ENCODE data around the gene HECTD3. TPM values are rescaled to one million over a fixed set of nuclear protein-coding genes. Genes with fewer than 3 reads are reported as not detected.

Gene HECTD3
- 28.5 and 161 TPM in 2 replicates for total RNA-seq (ENCODE audit: low replicate concordance)

DNA sequence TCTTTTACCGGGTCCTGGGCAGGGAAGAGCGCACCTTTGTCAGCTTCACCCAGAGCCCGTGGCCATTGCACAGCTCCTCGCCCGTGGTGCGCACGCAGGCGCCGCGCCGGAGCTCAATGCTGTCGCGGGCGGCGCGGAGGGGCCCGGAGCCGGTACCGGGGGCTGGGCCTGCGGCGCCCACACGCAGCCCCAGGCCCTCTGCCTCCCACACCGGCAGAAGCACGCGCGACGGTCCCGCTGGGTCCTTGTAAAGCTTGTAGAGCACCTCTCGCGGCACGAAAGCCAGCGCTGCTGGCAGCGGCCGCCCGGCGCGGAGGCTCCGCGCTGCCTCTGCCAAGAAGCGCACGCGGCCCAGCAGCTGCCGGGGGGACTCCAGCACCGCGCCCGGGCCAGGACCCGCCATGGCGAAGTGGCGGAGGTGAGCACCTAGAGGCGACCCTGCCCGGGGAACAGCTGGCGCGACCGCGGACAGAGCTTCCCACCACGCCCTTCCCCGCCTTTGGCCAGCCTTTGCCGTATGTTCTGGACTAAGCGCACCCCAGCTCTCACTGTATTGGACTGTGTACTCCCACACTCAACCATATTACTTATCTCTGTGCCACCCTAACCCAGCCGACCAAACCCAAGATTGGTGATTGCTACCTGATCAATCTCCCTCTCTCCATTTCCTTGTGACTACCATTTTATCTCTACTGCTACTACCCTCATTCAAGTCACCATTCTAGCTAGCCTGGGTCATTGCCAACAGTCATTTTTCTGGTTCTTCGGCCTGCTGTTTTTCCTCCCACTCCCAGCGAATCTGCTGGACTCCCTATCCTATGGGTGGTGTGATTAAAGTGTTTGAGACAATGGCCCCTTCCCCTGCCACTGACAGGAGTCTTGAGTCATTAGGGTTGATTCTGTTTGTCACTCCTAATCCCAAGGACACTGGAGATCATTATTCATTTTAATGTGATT lies at the start of gene HECTD3:
Gene HECTD3 (minus strand): TSS at position 470 of the 957 bp plus-strand sequence. CDS start 67 bp downstream, at position 403.
- peak; percentile 74 for DNase-seq (ENCODE audit: low read depth)
- TF ChIP-seq CTCF (IDR thresholded peaks at IDR 0.05; ENCODE audit: insufficient read depth, low read length) = no peak

DNA sequence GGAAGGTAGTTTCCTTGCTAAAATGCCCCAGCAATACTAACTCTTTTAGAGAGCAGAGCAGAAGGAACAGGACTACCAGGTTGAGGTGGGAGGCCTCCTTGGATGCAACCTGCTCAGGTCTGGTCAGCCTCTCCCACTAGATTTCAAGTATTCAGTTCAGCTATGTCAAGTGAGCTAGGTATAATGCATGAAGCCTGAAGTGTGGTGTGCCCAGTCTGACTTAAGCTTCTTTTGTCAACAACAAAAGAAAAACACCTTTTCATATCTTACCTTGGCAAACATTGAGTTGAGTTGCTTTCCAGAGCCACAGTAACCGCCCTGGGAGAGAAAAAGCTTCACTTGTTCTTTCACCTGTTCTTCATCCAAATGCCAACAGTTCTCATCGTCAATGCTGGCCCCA lies 48.7 kb upstream of the HECTD3 start:
- no peak for DNase-seq (ENCODE audit: low read depth)
- TF ChIP-seq CTCF (IDR thresholded peaks at IDR 0.05; ENCODE audit: insufficient read depth, low read length) = no peak
- H3K4me3 ChIP-seq (ENCODE audit: low read depth, low read length) = no peak overlapping the region

More for the DNA sequence above, at the start of gene HECTD3:
- peak within 1 kb of the TSS; percentile 93 for H3K4me3 ChIP-seq (ENCODE audit: low read depth, low read length)

DNA sequence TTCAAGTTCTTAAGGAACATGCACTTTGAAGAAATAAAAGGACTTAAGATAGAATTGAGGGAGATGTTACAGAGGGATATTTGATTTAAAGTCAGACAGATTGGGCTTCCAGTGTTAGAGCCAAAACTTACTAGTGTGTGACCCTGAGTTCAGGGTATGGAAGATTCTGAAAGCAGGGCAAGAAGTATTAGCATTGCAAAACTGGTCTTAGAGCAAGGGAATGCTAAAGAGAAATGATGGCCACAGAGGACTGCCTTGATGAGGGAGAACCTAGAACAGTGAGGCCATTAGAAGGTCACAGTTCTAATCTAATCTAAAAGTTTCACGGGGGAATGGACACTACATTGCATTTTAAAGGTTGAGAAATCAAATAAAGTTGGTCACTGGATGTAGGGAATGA lies 46.4 kb upstream of the HECTD3 start:
- DNase-seq (ENCODE audit: low read depth) = no peak
- TF ChIP-seq CTCF (IDR thresholded peaks at IDR 0.05; ENCODE audit: insufficient read depth, low read length) = no peak
- H3K4me3 ChIP-seq (ENCODE audit: low read depth, low read length) = no peak overlapping the region

DNA sequence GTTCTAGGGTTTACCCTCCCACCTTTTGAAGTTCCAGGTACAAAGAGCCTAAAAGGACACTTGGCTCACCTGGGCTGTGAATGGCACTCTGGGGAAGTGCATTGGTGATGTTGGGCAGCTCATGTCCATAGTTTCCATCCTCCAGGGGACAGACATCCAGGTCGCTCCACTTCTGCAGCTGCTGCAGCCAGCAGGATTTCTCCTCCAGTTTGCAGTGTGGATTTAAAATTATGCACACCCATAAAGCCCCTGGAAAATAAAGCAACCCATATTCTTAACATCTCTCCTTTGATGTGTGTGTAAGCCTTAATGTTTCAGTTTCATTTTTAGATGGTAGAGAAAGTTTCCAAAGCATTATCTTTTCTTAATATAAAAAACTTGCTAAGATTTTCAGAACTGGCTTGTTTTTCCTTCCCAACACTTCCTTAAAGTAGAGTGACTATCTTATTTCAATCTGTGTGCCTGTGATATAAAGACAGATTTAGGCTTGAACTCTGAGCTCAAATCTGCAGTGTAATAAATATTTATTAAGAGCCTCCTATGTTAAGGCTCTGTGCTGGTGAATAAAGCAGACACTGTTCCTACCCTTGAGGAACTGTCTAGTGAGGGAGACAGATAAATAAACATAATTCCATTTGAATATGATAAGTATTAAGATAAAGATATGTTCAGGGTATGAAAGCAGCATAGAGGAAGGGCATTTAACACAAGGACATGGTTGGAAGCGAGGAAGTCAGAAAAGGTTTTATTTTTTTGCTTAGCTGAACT lies 40.1 kb upstream of the HECTD3 start:
- DNase-seq (ENCODE audit: low read depth) = no peak
- no peak for TF ChIP-seq CTCF (IDR thresholded peaks at IDR 0.05; ENCODE audit: insufficient read depth, low read length)
- no peak overlapping the region for H3K4me3 ChIP-seq (ENCODE audit: low read depth, low read length)

- DNase-seq (ENCODE audit: low read depth) = no peak
- TF ChIP-seq CTCF (IDR thresholded peaks at IDR 0.05; ENCODE audit: insufficient read depth, low read length) = no peak
- no peak overlapping the region for H3K4me3 ChIP-seq (ENCODE audit: low read depth, low read length)
Measured at GRCh38 chr1:45047032-45047431, 35.9 kb upstream of the HECTD3 start.

GRCh38 chr1:45044916-45045315 lies 33.8 kb upstream of the HECTD3 start:
- DNase-seq (ENCODE audit: low read depth) = no peak
- TF ChIP-seq CTCF (IDR thresholded peaks at IDR 0.05; ENCODE audit: insufficient read depth, low read length) = no peak
- H3K4me3 ChIP-seq (ENCODE audit: low read depth, low read length) = no peak overlapping the region

Data from fibroblast of the aortic adventitia (primary cell).